GM19099 (cell line): ENCODE data around the gene SLC25A10.

ENCODE experiments used
- POLR2A ChIP-seq: IDR thresholded peaks from 3 replicates; pipeline ENCODE4 v1.6.1; 2011; ENCODE audit warnings: low read depth; ENCODE audit not compliant: insufficient read length; ENCODE audit errors: extremely low read depth

SLC25A10 gene

DNA sequence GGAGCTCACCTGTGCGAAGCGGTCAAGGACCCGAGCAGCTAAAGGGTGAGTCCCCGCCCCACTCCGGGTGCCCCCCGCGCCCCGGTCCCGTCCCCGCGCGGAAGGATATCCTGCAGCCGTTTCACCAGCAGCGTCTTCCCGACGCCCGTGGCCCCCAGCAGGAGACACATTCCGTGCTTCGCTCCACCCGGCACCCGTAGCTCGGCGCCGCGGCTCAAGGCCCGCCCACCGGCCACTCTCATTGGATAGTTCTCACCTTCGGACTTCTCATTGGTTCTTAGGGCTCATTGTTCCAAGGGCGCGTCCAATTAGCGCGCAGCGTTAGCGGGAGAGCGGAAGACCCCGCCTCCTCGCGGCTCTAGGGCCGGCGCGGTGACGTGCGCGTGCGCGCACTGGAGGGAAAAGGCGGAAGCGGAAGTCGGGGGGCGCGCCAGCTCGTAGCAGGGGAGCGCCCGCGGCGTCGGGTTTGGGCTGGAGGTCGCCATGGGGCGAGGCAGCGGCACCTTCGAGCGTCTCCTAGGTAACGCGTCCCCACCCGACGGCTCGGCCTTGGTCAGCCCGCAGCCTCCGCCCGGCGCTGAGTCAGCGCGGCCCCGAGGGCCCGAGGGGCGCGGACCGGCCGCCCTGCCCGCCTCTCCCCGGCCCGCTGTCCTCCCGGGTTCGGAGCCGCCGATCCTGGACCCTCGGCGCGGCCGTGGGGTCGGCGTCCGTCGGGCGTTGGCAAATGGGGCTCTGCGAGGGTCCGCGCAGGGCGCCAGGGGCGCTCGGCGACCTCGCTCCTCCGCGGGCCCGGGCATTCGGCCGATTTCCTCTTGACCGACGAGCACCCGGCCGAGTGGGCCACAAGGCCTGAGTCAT is 28.3 kb upstream of the SLC25A10 start, which contains the start of the genes ARL16 and HGS:
Gene ARL16, minus strand, starts transcription at position 214 of the 858 bp plus-strand sequence. Its CDS starts 44 bp downstream, at position 170.
Gene HGS, plus strand, starts transcription at position 428 of the 858 bp plus-strand sequence. Its CDS starts 56 bp downstream, at position 484.
- TF ChIP-seq POLR2A: peak; percentile 79

DNA sequence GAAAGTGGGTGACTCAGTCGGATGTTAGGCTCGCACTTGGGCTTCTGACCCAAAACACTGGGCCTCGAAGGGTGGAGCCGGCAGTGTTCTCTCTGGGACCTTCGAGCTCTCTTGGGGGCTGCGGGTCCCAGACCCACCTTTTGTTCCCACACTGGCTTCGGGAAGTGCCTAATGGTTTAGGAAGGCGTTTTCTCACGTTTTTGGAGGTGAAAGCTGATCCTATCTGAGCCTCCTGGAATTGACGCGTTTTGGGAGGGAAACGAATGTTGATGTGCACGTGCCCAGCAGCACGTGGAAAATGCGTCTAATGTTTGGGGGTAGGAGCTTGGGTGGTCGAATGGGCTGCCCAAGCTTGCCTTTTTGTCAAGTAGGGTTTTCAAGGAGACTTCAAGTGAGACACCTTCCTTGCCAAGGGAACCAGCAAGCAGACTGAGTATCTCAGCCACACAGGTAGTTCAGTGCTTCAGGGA is 27.6 kb upstream of the SLC25A10 start:
- no peak for TF ChIP-seq POLR2A

DNA sequence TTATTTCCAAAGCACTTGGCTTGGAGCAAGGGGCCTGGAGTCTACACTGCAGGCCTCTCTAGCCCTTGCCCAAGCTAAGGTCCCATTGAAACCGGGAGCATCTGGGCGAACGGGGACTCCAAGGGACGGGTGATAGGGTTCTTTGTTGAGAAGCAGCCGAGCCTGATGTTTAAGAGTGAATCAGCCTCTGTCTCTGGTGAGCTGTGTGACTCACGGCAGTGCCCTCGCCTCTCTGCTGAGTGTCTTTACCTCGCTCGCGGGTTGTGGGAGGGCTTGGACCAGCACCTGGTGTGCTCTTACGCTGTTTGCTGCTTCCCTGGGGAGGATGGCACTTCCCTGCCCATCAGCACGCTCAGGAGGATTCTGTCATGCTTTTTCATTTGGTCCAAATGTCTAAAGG is 27.0 kb upstream of the SLC25A10 start:
- TF ChIP-seq POLR2A: no peak

DNA sequence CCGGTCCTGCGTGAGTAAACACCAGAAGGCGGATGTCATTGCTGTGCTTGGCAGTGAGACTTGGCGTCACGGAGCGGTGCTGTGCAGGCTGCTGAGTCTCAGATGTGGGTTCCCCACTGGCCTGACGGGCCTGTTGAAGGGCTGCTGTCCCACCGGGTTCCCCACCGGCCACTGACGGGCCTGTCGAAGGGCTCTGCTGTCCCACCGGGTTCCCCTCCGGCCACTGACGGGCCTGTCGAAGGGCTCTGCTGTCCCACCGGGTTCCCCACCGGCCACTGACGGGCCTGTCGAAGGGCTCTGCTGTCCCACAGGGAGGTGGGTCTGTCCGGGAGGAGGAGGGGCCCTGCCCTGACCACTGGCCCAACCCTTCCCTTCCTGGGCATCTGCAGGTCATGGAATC is 25.5 kb upstream of the SLC25A10 start:
- no peak for TF ChIP-seq POLR2A

DNA sequence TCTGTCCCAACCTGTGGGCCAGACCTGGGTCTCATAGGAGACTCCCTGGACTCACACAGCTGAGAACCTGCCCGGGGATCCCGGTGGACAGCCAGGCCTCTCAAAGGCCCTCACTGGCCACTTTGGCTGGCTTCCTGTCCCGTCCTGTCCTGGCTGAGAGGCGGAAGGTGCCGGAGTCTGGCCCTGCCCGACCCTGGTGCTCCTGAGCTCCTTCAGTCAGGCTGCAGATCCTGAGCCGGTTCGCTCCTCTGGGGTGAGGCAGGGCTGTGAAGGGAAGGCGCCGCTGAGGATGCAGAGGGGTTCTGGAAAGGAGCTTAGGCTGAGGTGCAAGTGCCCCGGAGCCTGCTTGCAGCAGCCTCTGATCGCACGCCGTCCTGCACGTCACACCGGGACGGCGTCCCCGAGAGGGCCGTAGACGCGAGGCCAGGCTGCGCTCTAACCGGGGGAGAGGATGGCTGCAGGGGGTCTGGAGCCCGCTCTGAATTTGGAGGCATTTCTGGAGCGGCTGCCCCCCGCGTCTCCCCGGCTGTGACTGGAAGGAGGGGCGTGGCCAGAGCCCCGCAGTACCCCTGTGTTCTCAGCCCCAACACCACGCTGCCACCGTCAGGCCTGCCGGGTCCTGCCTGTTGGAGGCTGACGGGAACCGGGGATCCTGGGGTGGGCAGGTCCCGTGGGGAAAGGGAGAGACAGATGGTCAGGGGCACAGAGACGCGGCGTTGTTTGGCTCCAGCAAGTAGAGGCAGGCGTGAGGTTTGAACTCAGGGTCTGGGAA is 24.1 kb upstream of the SLC25A10 start:
- no peak for TF ChIP-seq POLR2A

DNA sequence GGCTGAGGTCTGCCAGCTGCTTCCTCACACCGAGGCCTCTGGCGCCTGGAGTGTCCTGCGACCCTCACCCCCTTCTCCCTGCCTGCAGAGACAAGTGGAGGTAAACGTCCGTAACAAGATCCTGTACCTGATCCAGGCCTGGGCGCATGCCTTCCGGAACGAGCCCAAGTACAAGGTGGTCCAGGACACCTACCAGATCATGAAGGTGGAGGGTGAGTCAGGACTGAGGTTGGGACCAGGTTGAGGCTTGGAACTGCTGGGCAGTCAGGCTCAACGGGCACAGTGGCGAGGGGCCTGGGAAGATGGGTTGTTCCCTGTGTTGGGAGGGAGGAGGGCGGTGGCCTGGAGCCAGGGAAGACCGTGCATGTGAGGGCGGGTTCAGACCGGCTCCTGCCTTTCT is 23.5 kb upstream of the SLC25A10 start:
- TF ChIP-seq POLR2A: no peak

DNA sequence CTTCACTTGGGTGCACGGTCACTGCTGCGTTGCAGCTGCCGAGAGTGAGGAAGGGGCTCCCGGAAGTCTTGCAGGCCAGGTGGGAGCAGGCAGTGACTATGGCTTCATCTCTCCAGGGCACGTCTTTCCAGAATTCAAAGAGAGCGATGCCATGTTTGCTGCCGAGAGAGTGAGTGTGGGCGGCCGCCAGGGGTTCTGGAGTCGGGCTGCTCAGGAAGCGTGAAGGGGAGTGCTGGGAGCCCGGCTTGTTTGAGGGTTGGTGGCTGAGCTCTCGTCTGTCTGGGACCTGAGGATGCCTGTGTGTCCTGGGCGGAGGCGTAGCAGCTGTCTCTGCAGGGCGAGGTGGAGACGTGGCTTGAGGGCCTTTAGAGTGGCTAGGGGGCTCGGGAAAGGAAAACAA is 22.0 kb upstream of the SLC25A10 start:
- no peak for TF ChIP-seq POLR2A

DNA sequence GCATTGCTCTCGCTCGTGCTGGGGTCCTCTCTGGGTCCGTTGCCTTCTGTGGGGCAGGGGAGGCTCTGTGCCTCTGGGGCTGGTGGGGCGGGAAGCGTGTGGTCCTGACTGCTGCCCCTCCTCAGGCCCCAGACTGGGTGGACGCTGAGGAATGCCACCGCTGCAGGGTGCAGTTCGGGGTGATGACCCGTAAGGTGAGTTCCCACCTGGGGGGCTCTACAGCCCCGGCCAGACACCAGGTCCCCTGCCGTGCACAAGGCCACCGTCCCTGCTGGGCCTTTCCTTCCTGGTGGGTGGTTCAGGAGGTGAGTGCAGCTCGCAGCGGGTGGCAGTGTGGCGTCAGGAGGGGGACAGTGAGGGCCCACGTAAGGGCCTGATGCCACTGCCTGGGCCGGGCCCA is 21.5 kb upstream of the SLC25A10 start:
- no peak for TF ChIP-seq POLR2A

DNA sequence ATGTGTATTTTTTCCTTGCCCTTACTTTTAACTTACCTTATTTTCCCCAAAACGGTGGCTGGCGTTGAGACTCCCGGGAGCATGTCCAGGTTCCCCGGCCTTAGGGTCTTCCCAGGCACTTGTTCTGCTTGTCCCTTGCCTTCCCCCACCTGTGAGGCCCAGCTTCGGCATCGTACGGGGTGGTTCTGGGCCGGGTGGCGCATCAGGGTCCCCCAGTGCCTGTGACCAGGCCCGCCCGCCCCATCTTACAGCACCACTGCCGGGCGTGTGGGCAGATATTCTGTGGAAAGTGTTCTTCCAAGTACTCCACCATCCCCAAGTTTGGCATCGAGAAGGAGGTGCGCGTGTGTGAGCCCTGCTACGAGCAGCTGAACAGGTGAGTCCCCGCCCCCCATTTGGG is 20.9 kb upstream of the SLC25A10 start:
- no peak for TF ChIP-seq POLR2A

DNA sequence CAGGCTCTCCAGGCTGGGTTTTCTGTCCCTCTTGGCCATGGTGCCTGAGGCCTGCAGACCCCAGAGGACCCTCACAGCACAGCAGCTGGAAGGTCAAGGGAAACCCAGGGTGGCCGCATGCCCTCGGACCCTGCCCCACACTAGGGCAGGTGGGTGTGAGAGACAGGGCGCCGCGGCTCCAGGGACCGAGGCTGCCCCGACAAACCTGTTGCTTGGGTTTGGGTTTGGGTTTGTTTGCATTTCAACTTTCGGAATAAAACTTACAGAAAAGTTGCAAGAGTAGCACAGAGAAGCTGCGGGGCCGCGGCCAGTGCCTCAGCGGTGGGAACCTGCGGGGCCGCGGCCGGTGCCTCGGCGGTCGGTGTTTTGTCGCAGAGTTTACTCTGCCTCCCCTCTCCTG is 20.5 kb upstream of the SLC25A10 start:
- no peak for TF ChIP-seq POLR2A

DNA sequence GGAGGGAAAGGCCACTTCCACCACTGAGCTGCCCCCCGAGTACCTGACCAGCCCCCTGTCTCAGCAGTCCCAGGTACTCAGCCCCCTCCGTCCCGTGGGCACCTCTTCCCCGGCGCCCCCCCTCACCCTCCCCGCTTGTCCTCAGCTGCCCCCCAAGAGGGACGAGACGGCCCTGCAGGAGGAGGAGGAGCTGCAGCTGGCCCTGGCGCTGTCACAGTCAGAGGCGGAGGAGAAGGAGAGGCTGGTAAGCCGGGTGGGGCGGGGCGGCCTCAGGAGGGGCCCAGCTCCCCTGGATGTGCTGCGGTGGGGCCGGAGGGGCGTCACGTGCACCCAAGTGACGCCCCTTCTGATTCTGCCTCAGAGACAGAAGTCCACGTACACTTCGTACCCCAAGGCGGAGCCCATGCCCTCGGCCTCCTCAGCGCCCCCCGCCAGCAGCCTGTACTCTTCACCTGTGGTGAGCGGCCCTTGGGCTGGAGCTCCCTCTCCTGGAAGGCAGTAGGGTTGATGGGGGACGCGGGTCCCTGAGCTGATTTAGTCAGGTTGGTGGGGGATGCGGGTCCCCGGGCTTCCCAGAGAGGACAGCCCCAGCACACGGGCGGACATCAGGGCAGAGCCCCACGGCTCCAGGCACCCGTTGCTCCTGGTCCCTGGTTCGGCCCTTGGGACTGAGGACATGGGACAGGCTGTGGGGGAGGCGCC is 18.4 kb upstream of the SLC25A10 start:
- no peak for TF ChIP-seq POLR2A

DNA sequence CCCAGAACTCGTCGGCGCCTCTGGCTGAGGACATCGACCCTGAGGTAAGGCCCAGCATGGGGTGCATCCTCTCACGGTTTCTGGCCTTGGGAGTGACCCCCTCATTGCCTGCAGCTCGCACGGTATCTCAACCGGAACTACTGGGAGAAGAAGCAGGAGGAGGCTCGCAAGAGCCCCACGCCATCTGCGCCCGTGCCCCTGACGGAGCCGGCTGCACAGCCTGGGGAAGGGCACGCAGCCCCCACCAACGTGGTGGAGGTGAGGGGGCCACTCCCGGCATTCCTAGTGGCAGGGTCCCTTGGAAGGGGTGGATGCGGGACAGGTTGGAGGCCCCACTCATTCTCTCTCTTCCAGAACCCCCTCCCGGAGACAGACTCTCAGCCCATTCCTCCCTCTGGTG is 17.3 kb upstream of the SLC25A10 start:
- no peak for TF ChIP-seq POLR2A

DNA sequence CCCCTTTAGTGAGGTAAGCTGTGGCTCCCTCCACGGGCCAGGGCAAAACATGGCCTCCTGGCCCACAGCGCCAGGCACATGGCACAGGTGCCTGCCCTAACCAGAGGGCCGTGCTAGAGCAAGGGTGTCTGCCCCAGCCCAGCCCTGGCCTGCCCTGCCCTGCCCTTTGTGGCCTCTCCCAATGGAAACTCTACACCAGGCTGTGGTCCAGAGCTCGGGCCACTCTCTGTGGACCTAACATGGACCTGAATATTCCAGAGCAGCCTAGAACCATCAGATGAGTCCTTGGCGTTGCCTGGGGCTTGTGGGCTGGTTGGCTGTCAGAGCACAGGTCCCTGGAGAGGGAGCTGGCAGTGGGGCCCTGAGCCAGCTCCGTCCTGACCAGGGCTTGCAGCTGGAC is 16.9 kb upstream of the SLC25A10 start:
- no peak for TF ChIP-seq POLR2A

DNA sequence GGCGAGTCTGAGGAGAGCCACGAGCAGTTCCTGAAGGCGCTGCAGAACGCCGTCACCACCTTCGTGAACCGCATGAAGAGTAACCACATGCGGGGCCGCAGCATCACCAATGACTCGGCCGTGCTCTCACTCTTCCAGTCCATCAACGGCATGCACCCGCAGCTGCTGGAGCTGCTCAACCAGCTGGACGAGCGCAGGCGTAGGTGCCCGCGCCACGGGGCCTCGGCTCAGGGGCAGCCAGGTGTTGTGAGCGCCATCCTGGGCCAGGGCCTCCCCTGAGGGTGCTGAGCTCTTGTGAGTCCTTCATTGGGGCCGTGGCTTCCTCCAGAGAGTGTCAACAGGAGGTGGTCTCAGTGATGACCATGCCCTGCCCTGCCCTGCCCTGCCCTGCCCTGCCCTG is 16.3 kb upstream of the SLC25A10 start:
- no peak for TF ChIP-seq POLR2A

DNA sequence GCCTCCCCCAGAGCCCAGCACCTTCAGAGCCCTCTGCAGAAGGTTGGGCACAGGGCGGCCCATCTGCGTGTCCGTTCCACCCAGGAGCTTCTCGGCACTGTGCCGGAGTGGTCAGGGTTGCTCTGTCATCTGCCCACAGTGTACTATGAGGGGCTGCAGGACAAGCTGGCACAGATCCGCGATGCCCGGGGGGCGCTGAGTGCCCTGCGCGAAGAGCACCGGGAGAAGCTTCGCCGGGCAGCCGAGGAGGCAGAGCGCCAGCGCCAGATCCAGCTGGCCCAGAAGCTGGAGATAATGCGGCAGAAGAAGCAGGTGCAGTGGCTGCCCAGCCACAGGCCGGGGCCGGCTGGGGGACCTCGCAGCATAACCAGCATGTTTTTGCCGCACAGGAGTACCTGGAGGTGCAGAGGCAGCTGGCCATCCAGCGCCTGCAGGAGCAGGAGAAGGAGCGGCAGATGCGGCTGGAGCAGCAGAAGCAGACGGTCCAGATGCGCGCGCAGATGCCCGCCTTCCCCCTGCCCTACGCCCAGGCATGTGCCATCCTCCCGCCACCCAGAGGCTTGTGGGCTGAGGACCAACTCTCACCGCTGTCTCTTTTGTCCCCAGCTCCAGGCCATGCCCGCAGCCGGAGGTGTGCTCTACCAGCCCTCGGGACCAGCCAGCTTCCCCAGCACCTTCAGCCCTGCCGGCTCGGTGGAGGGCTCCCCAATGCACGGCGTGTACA is 15.7 kb upstream of the SLC25A10 start:
- no peak for TF ChIP-seq POLR2A
